HepG2 (cell line): ENCODE data around the gene COL25A1. TPM values are rescaled to one million over a fixed set of nuclear protein-coding genes. Genes with fewer than 3 reads are reported as not detected.

Source experiments
- ATAC-seq: fragments of 200-7000 bp; cut with Tn5 transposase; 3 replicates; pipeline ENCODE4 v1.9.1; 2020; ENCODE audit warnings: mild to moderate bottlenecking, moderate library complexity
- BruUV-seq: library from RNA; stranded (reverse); fragments of 400-500 nt; replicated peaks from 2 replicates; lab custom pipeline; 2021; lab: Mats Ljungman, UMichigan
- CTCF ChIA-PET: fragments of 300-600 bp; formaldehyde crosslinking; extraction: SDS; loops from one replicate; lab custom pipeline; 2021; ENCODE audit warnings: low total read pairs, inconsistent platforms, low intra/inter-chr PET ratio; lab: Yijun Ruan, JAX
- POLR2A ChIA-PET: fragments of 350-600 bp; sonication (Branson Sonifier 250); formaldehyde crosslinking; loops from one replicate; lab custom pipeline; 2020; ENCODE audit warnings: antibody characterized with exemption, inconsistent platforms; lab: Yijun Ruan, JAX
- DNase-seq: peaks from one replicate; pipeline ENCODE4 v3.0.0-alpha.2; 2015; ENCODE audit warnings: low spot score
- FAIRE-seq: peaks from 3 replicates; lab custom pipeline; 2011; peaks lifted over from hg19 to GRCh38; lab: Jason Lieb, UNC
- H2AFZ ChIP-seq: one replicate; pipeline ENCODE4 v1.6.1; 2011; ENCODE audit warnings: low read length, inconsistent platforms
- H3K27ac ChIP-seq: fragments of 300-600 bp; 3 replicates; pipeline ENCODE4 v1.8.0; 2011; ENCODE audit warnings: mixed run types, mild to moderate bottlenecking, mixed read lengths, low read length, inconsistent platforms; ENCODE audit not compliant: insufficient read depth; ENCODE audit errors: extremely low read length
- H3K27me3 ChIP-seq, 2 experiments: fragments of 200-600 bp in 1 of 2; 2 replicates in 1 of 2; 3 replicates in 1 of 2; pipeline versions ENCODE4 v1.6.0 to v1.8.0; 2011; ENCODE audit warnings: low read length in 2 of 2, mild to moderate bottlenecking in 2 of 2, moderate library complexity in 2 of 2, inconsistent platforms in 1 of 2; ENCODE audit not compliant: insufficient read depth in 2 of 2, control insufficient read depth in 1 of 2
- H3K36me3 ChIP-seq, 2 experiments: fragments of 200-600 bp in 1 of 2; replicated peaks in 1 of 2; 2 replicates in 1 of 2; 3 replicates in 1 of 2; pipeline versions ENCODE4 v1.5.1 to v1.8.0; 2011; ENCODE audit warnings: low read length in 2 of 2, inconsistent platforms in 1 of 2; ENCODE audit not compliant: insufficient read depth in 2 of 2, control insufficient read depth in 1 of 2
- H3K4me1 ChIP-seq: 2 replicates; pipeline ENCODE4 v1.5.1; 2012; ENCODE audit warnings: low read length, inconsistent platforms; ENCODE audit not compliant: insufficient read depth
- H3K4me2 ChIP-seq: 2 replicates; pipeline ENCODE4 v1.6.0; 2011; ENCODE audit warnings: low read depth, low read length, inconsistent platforms
- H3K4me3 ChIP-seq, 3 experiments: fragments of 200-600 bp in 1 of 3; sonication (generic), shearing (Covaris generic) in 1 of 3; replicated peaks in 1 of 3; 2 replicates each; pipeline ENCODE4 v1.5.1; 2011 to 2016; ENCODE audit warnings: low read length in 3 of 3, inconsistent platforms in 2 of 3, low read depth in 2 of 3, mild to moderate bottlenecking in 2 of 3, control low read depth in 1 of 3, mixed read lengths in 1 of 3; ENCODE audit not compliant: insufficient read depth in 1 of 3
- H3K79me2 ChIP-seq: one replicate; pipeline ENCODE4 v1.6.1; 2011; ENCODE audit warnings: low read length, inconsistent platforms; ENCODE audit not compliant: insufficient read depth
- H3K9ac ChIP-seq: 2 replicates; pipeline ENCODE4 v1.6.0; 2011; ENCODE audit warnings: mild to moderate bottlenecking, low read depth, low read length, inconsistent platforms; ENCODE audit not compliant: insufficient read depth
- H3K9me3 ChIP-seq: 2 replicates; pipeline ENCODE4 v1.5.1; 2012; ENCODE audit warnings: mild to moderate bottlenecking, low read length
- H4K20me1 ChIP-seq: 2 replicates; pipeline ENCODE4 v1.6.0; 2011; ENCODE audit warnings: inconsistent platforms, mild to moderate bottlenecking, low read length, moderate library complexity; ENCODE audit not compliant: insufficient read depth
- CAMTA2 ChIP-seq: sonication (generic); formaldehyde crosslinking; IDR thresholded peaks from 2 replicates; pipeline ENCODE4 v1.4.0; 2020; ENCODE audit warnings: mild to moderate bottlenecking, missing genetic modification reagents, borderline replicate concordance
- CBX2 ChIP-seq, 2 experiments: fragments of 200-600 bp in 1 of 2; sonication (generic); formaldehyde crosslinking in 1 of 2; IDR thresholded peaks; 2 replicates each; pipeline versions ENCODE4 v1.7.0 to v1.8.1; 2018 to 2022; ENCODE audit warnings: low read depth in 2 of 2, low read length in 1 of 2, mild to moderate bottlenecking in 1 of 2, missing genetic modification reagents in 1 of 2
- EED ChIP-seq: sonication (generic); formaldehyde crosslinking; IDR thresholded peaks from 2 replicates; pipeline ENCODE4 v1.5.0; 2020; ENCODE audit warnings: mild to moderate bottlenecking, missing genetic modification reagents
- EZH2 ChIP-seq: conservative IDR thresholded peaks from 2 replicates; pipeline ENCODE4 v1.6.1; 2012; ENCODE audit warnings: mild to moderate bottlenecking, low read depth, low read length, moderate library complexity
- JUNB ChIP-seq: sonication (generic); formaldehyde crosslinking; IDR thresholded peaks from 2 replicates; pipeline ENCODE4 v1.8.0; 2022; ENCODE audit warnings: missing genetic modification reagents, mild to moderate bottlenecking, borderline replicate concordance
- KAT7 ChIP-seq: IDR thresholded peaks from 2 replicates; pipeline ENCODE4 v1.6.1; 2018; ENCODE audit warnings: borderline replicate concordance, missing compliant biosample characterization
- NFE2 ChIP-seq: sonication (generic); formaldehyde crosslinking; IDR thresholded peaks from 2 replicates; pipeline ENCODE4 v1.4.0; 2020; ENCODE audit warnings: missing genetic modification reagents
- NFKBIZ ChIP-seq: IDR thresholded peaks from 2 replicates; pipeline ENCODE4 v1.6.1; 2018; ENCODE audit warnings: missing genetic modification reagents, missing compliant biosample characterization
- NR2F1 ChIP-seq, 2 experiments: fragments of 450-650 bp in 1 of 2; formaldehyde crosslinking in 1 of 2; IDR thresholded peaks; 2 replicates each; pipeline versions ENCODE4 v1.5.0 to v1.6.1; 2016 to 2020; ENCODE audit warnings: mild to moderate bottlenecking in 1 of 2, missing compliant biosample characterization in 1 of 2, missing genetic modification reagents in 1 of 2, moderate library complexity in 1 of 2
- THYN1 ChIP-seq: sonication (generic); formaldehyde crosslinking; IDR thresholded peaks from 2 replicates; pipeline ENCODE4 v1.8.1; 2023; ENCODE audit warnings: low read depth, mild to moderate bottlenecking, moderate library complexity, missing genetic modification reagents, borderline replicate concordance
- ZNF121 ChIP-seq: sonication (generic); formaldehyde crosslinking; IDR thresholded peaks from 2 replicates; pipeline ENCODE4 v1.5.0; 2020; ENCODE audit warnings: mild to moderate bottlenecking, missing genetic modification reagents
- ZNF205 ChIP-seq: IDR thresholded peaks from 2 replicates; pipeline ENCODE4 v1.6.1; 2018; ENCODE audit warnings: missing biosample characterization, missing genetic modification reagents
- ZNF589 ChIP-seq: sonication (generic); formaldehyde crosslinking; conservative IDR thresholded peaks from 2 replicates; pipeline ENCODE4 v1.8.0; 2022; ENCODE audit warnings: mild to moderate bottlenecking, moderate library complexity, missing genetic modification reagents
- ZNF850 ChIP-seq: sonication (generic); formaldehyde crosslinking; conservative IDR thresholded peaks from 2 replicates; pipeline ENCODE4 v1.9.0; 2021; ENCODE audit warnings: mild to moderate bottlenecking, missing genetic modification reagents
- WGBS: methylation state at CpG from one replicate; pipeline ENCODE4 v1.1.6; 2017; ENCODE audit warnings: low lambda C conversion rate; 5-methylcytosine and 5-hydroxymethylcytosine counted together
- in situ Hi-C: cut with HindIII; loops from 2 replicates; pipeline ENCODE4 v1.10.0; 2017; ENCODE audit warnings: low pct_unique_long_range_greater_than_20kb; ENCODE audit not compliant: extremely low pct_ligation_motif_present
- intact Hi-C: fragments of 100-400 bp; cut with micrococcal nuclease; formaldehyde crosslinking; loops from one replicate; pipeline ENCODE4 v1.10.0; 2022; ENCODE audit not compliant: unreplicated experiment
- polyA plus RNA-seq, 8 experiments: library from polyadenylated mRNA; depleted of rRNA in 3 of 8; stranded (reverse) in 7 of 8; unstranded in 1 of 8; fragments of >200 nt; fragmentation: Illumina TruSeq in 4 of 8; extraction: Trizol in 4 of 8; gene quantifications; 2 replicates each; pipeline versions ENCODE4 v1.2.1 to v1.2.3, GENCODE V29; 2011 to 2016; ENCODE audit warnings: low read depth in 4 of 8, missing spikeins in 1 of 8, mixed read lengths in 1 of 8; ENCODE audit not compliant: insufficient read depth in 1 of 8
- total RNA-seq, 5 experiments: library from RNA; depleted of rRNA; stranded (reverse); fragments of >200 nt; fragmentation: Illumina TruSeq; extraction: Trizol; gene quantifications; 2 replicates each; pipeline ENCODE4 v1.2.3, GENCODE V29; 2016; ENCODE audit warnings: low read depth in 1 of 5
- TF ChIP-seq, protein P1 (sequence below): sonication (generic); formaldehyde crosslinking; IDR thresholded peaks from 2 replicates; pipeline ENCODE4 v1.5.0; 2020; ENCODE audit warnings: mild to moderate bottlenecking, missing genetic modification reagents
- TF ChIP-seq, protein P2 (sequence below): sonication (generic); formaldehyde crosslinking; IDR thresholded peaks from 2 replicates; pipeline ENCODE4 v1.4.0; 2020; ENCODE audit warnings: missing genetic modification reagents; ENCODE audit errors: not compliant biosample characterization

COL25A1 gene
- total and polyA plus RNA-seq, 2 of the 13 experiments (the other 11 are each of a cell fraction or from before 2014, with no cell fraction given): not detected

DNA sequence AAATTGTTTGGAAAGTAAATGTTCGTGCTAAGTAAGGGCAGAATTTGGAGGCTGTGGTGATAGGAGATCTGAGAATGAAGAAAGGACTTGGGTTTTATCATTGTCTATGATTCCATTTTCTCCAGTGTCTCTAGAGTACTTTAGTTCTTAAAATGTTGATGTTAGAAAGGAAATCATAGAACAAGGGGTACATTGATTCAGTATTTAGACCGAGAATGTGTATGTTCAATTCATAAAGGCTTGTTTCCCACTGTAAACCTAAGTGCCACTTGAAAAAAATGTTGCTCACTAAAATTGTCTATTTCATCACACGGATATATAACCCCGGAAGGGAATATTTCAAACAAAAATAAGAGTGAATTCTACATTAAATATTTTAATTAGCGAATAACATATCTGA, 380.3 kb downstream of the COL25A1 start:
- CTCF ChIA-PET: no interaction called here
- intact Hi-C loops: no loop called here
- Histone ChIP-seq H2AFZ (no peak overlapping the region), H3K4me3 (no peak overlapping the region), H3K27ac (no peak overlapping the region), H3K79me2 (no peaks in the 10 kb centered on the region), H3K36me3 (no peaks in the 10 kb centered on the region), H3K9me3 (no peaks in the 10 kb centered on the region), H3K9ac (no peak overlapping the region), H3K4me2 (no peak overlapping the region), H3K4me1 (no peaks in the 10 kb centered on the region), H4K20me1 (no peaks in the 10 kb centered on the region), H3K27me3 (no peaks in the 10 kb centered on the region)
- TF ChIP-seq, protein P1, sequence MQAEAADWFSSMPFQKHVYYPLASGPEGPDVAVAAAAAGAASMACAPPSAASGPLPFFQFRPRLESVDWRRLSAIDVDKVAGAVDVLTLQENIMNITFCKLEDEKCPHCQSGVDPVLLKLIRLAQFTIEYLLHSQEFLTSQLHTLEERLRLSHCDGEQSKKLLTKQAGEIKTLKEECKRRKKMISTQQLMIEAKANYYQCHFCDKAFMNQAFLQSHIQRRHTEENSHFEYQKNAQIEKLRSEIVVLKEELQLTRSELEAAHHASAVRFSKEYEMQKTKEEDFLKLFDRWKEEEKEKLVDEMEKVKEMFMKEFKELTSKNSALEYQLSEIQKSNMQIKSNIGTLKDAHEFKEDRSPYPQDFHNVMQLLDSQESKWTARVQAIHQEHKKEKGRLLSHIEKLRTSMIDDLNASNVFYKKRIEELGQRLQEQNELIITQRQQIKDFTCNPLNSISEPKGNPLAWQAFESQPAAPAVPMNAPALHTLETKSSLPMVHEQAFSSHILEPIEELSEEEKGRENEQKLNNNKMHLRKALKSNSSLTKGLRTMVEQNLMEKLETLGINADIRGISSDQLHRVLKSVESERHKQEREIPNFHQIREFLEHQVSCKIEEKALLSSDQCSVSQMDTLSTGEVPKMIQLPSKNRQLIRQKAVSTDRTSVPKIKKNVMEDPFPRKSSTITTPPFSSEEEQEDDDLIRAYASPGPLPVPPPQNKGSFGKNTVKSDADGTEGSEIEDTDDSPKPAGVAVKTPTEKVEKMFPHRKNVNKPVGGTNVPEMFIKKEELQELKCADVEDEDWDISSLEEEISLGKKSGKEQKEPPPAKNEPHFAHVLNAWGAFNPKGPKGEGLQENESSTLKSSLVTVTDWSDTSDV (CRISPR knock-in tag): no peak
- no peak for TF ChIP-seq EZH2
- TF ChIP-seq EED (CRISPR knock-in tag): no peak
- no peak for TF ChIP-seq JUNB (CRISPR knock-in tag)
- TF ChIP-seq CBX2 (IDR thresholded peaks at IDR 0.05; ENCODE audit: low read depth, low read length): no peak
- no peak for TF ChIP-seq CBX2 (CRISPR knock-in tag; IDR thresholded peaks at IDR 0.05; ENCODE audit: low read depth)
- TF ChIP-seq CAMTA2: no peak
- TF ChIP-seq ZNF121 (CRISPR knock-in tag): no peak
- no peak for TF ChIP-seq ZNF850 (CRISPR knock-in tag)
- TF ChIP-seq THYN1 (CRISPR knock-in tag): no peak
- no peak for TF ChIP-seq ZNF589 (CRISPR knock-in tag)
- TF ChIP-seq NFKBIZ (CRISPR knock-in tag): no peak
- TF ChIP-seq, protein P2, sequence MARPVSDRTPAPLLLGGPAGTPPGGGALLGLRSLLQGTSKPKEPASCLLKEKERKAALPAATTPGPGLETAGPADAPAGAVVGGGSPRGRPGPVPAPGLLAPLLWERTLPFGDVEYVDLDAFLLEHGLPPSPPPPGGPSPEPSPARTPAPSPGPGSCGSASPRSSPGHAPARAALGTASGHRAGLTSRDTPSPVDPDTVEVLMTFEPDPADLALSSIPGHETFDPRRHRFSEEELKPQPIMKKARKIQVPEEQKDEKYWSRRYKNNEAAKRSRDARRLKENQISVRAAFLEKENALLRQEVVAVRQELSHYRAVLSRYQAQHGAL (CRISPR knock-in tag): no peak
- TF ChIP-seq NFE2 (CRISPR knock-in tag): no peak
- TF ChIP-seq ZNF205: no peak
- TF ChIP-seq KAT7 (CRISPR knock-in tag): no peak
- no peak for TF ChIP-seq NR2F1 (CRISPR knock-in tag; IDR thresholded peaks at IDR 0.05)
- WGBS: 0% methylated on average over 5 of the region's 5 CpGs
- no peak for DNase-seq
- in situ Hi-C loops: no loop called here
- no TSS peak for BruUV-seq
- no peak for ATAC-seq
- POLR2A ChIA-PET: no interaction called here
- no peak for FAIRE-seq
